ENCODE measurements around the gene CSNK1G2.

The CSNK1G2 gene

GRCh38 chr19:1962674-1963073 lies 21.7 kb downstream of the CSNK1G2 start:
- Histone ChIP-seq H3K4me1 (no peaks in the 10 kb centered on the region), H3K9me3 (ENCODE audit: control insufficient read depth, low read length) (no peaks in the 10 kb centered on the region), H3K27me3 (ENCODE audit: control insufficient read depth, insufficient read depth, low read length) (no peaks in the 10 kb centered on the region), H3K27ac (no peak overlapping the region), H2AFZ (no peak overlapping the region), H3K9ac (no peak overlapping the region), H3K4me2 (ENCODE audit: low read length) (no peak overlapping the region), H3K79me2 (peaks cover 38% of the 10 kb centered on the region), H3K36me3 (ENCODE audit: control insufficient read depth, insufficient read depth, low read length) (no peaks in the 10 kb centered on the region), H3K4me3 (ENCODE audit: low read depth, low read length) (no peak overlapping the region)
- TF ChIP-seq, protein P1, sequence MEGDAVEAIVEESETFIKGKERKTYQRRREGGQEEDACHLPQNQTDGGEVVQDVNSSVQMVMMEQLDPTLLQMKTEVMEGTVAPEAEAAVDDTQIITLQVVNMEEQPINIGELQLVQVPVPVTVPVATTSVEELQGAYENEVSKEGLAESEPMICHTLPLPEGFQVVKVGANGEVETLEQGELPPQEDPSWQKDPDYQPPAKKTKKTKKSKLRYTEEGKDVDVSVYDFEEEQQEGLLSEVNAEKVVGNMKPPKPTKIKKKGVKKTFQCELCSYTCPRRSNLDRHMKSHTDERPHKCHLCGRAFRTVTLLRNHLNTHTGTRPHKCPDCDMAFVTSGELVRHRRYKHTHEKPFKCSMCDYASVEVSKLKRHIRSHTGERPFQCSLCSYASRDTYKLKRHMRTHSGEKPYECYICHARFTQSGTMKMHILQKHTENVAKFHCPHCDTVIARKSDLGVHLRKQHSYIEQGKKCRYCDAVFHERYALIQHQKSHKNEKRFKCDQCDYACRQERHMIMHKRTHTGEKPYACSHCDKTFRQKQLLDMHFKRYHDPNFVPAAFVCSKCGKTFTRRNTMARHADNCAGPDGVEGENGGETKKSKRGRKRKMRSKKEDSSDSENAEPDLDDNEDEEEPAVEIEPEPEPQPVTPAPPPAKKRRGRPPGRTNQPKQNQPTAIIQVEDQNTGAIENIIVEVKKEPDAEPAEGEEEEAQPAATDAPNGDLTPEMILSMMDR (IDR thresholded peaks at IDR 0.05): no peak

DNA sequence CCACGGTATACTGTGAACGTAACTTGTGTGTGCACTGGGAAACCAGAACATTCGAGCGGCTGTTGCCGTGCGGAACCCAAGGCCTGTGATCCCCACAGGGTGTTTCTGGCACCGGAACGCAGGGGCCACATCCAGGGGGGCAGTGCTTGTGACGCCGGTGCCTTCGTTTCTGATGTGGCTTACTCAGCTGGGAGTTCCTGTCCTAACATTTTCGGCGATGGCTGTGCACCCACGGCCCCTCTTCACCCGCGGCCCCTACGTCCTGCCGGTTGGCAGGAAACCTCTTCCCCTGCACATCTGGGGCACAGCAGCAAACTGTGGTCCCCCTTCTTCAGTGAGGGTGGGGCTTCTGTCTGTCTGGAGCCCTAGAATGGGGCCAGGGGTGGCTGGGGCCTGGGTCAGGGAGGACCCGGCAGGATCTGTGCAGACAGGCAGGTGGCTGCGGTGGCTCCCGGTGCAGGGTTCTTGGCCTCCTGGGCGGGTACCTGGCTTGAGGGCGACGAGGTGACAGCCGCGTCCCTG lies 26.2 kb downstream of the CSNK1G2 start:
- Histone ChIP-seq H3K36me3 (ENCODE audit: control insufficient read depth, insufficient read depth, low read length) (no peaks in the 10 kb centered on the region), H3K79me2 (peaks cover 29% of the 10 kb centered on the region), H3K4me1 (no peaks in the 10 kb centered on the region), H3K4me2 (ENCODE audit: low read length) (no peak overlapping the region), H3K27me3 (ENCODE audit: control insufficient read depth, insufficient read depth, low read length) (no peaks in the 10 kb centered on the region), H3K27ac (no peak overlapping the region), H3K9ac (no peak overlapping the region), H3K4me3 (ENCODE audit: low read depth, low read length) (no peak overlapping the region), H3K9me3 (ENCODE audit: control insufficient read depth, low read length) (no peaks in the 10 kb centered on the region), H2AFZ (no peak overlapping the region)
- TF ChIP-seq, protein P1 (IDR thresholded peaks at IDR 0.05): no peak

- no peaks in the 10 kb centered on the region for H3K4me1 ChIP-seq
- H3K36me3 ChIP-seq (ENCODE audit: control insufficient read depth, insufficient read depth, low read length): no peaks in the 10 kb centered on the region
- no peak overlapping the region for H3K4me2 ChIP-seq (ENCODE audit: low read length)
- TF ChIP-seq, protein P1 (IDR thresholded peaks at IDR 0.05): no peak
- H3K9me3 ChIP-seq (ENCODE audit: control insufficient read depth, low read length): no peaks in the 10 kb centered on the region
- no peak overlapping the region for H3K27ac ChIP-seq
- no peak overlapping the region for H2AFZ ChIP-seq
- peaks cover 30% of the 10 kb centered on the region for H3K79me2 ChIP-seq
- H3K9ac ChIP-seq: no peak overlapping the region
- no peak overlapping the region for H3K4me3 ChIP-seq (ENCODE audit: low read depth, low read length)
- H3K27me3 ChIP-seq (ENCODE audit: control insufficient read depth, insufficient read depth, low read length): no peaks in the 10 kb centered on the region
These were observed 27.6 kb downstream of the CSNK1G2 start for GRCh38 chr19:1968279-1969175.

DNA sequence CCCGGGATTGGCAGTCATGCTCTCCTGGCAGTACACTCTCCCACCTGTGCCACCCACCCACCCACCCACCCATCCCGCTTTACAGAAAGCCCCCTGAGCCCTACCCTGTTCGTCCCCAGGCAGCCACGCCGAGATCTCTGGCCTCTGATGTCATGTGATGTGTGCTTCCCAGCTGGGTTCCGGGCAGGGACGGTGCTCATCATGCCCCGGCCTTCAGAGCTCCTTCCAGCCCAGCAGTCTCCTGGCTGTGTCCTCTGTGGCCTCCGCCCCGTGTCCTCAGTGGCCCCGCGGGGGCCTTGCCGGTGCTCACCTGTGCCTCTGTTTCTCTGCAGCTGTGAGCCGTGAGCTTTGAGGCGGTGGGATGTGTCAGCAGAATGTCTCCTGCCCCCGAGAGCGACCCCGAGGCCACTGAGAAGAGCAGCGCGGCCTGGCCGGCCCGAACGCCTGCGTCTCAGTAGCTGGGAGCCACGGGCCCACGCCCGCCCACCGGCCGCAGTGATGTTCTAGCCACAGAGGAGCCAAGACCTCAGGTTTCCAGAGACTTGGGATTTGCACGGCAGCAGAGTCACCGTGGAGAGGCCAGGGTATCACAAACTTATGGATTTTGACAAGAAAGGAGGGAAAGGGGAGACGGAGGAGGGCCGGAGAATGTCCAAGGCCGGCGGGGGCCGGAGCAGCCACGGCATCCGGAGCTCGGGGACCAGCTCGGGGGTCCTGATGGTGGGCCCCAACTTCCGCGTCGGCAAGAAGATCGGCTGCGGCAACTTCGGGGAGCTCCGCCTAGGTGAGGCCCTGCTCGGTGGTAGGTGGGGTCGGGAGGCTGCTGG lies 28.4 kb downstream of the CSNK1G2 start:
- no peaks in the 10 kb centered on the region for H3K9me3 ChIP-seq (ENCODE audit: control insufficient read depth, low read length)
- H3K27me3 ChIP-seq (ENCODE audit: control insufficient read depth, insufficient read depth, low read length): no peaks in the 10 kb centered on the region
- no peaks in the 10 kb centered on the region for H3K36me3 ChIP-seq (ENCODE audit: control insufficient read depth, insufficient read depth, low read length)
- no peak overlapping the region for H3K4me2 ChIP-seq (ENCODE audit: low read length)
- H2AFZ ChIP-seq: no peak overlapping the region
- TF ChIP-seq, protein P1 (IDR thresholded peaks at IDR 0.05): no peak
- H3K79me2 ChIP-seq: peaks cover 30% of the 10 kb centered on the region
- no peaks in the 10 kb centered on the region for H3K4me1 ChIP-seq
- H3K27ac ChIP-seq: no peak overlapping the region
- no peak overlapping the region for H3K4me3 ChIP-seq (ENCODE audit: low read depth, low read length)
- no peak overlapping the region for H3K9ac ChIP-seq

All from parathyroid adenoma (tissue), 2 donors.